Peyer's patch (tissue), 4 donors: Measurements from ENCODE around the gene PSMG4. TPM values are rescaled to one million over a fixed set of nuclear protein-coding genes. Genes with fewer than 3 reads are reported as not detected.

Experiments used
- DNase-seq, 3 donors: peaks; one replicate each; pipeline ENCODE4 v3.0.0-alpha.2; 2017 to 2019
- H3K27ac ChIP-seq, 4 donors: fragments of 200-600 bp; sonication (generic); one replicate each; pipeline ENCODE4 v1.5.1; 2016 to 2019
- H3K27me3 ChIP-seq, 2 donors: fragments of 200-600 bp; sonication (generic); one replicate each; pipeline ENCODE4 v1.5.1; 2019
- H3K36me3 ChIP-seq, 3 donors: fragments of 200-600 bp; sonication (generic); one replicate each; pipeline ENCODE4 v1.5.1; 2016 to 2019
- H3K4me1 ChIP-seq, 4 donors: fragments of 200-600 bp; sonication (generic); one replicate each; pipeline ENCODE4 v1.5.1; 2016 to 2019
- H3K4me3 ChIP-seq, 4 donors: fragments of 200-600 bp; sonication (generic); 1 replicate in 3 of 4; 2 replicates in 1 of 4; pipeline ENCODE4 v1.5.1; 2016 to 2019; ENCODE audit warnings: mild to moderate bottlenecking in 1 of 4
- H3K9me3 ChIP-seq, 4 donors: fragments of 200-600 bp; sonication (generic); one replicate each; pipeline ENCODE4 v1.5.1; 2016 to 2019; ENCODE audit warnings: mild to moderate bottlenecking in 1 of 4
- POLR2A ChIP-seq, 2 donors: fragments of 450-650 bp; IDR thresholded peaks; one replicate each; pipeline ENCODE4 v1.5.1; 2017; ENCODE audit warnings: antibody characterized with exemption in 2 of 2, mild to moderate bottlenecking in 2 of 2, moderate library complexity in 2 of 2
- total RNA-seq, 4 donors: library from RNA; depleted of rRNA; stranded (reverse); fragments of >200 nt; gene quantifications; one replicate each; pipeline ENCODE4 v1.1.0, GENCODE V29; 2016
- TF ChIP-seq, protein P1 (sequence below), 6 experiments: fragments of 450-650 bp in 4 of 6; fragments of 200-600 bp in 2 of 6; sonication (generic) in 1 of 6; IDR thresholded peaks; one replicate each; pipeline ENCODE4 v1.5.1; 2017 to 2019; ENCODE audit warnings: antibody characterized with exemption in 6 of 6, mild to moderate bottlenecking in 3 of 6, moderate library complexity in 1 of 6

The PSMG4 gene
- total RNA-seq, 4 donors from 2014 or later, result 6.6 to 16.8 (median 15.9) TPM

DNA sequence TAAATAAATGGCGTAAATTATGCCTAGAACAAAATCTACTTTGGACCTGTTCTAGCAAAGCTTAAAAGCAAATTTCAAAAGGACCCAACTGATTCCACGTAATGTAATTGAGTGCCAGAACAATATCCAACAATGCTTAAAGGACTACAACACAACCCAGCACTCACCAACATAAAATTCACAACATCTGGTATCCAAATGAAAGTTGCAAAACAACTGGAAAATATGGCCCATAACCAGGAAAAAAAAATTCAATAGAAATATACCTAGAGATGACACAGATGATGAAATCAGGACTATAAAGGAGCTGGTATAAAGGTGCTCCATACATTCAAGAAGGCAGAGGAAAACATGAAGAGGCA is 45.4 kb upstream of the PSMG4 start:
- H3K4me1 ChIP-seq, result peaks cover 0 to 4% (median 0%) of the 10 kb centered on the region in 4 donors
- no peak for DNase-seq
- H3K9me3 ChIP-seq, result no peaks in the 10 kb centered on the region
- no peak overlapping the region for H3K27ac ChIP-seq
- H3K4me3 ChIP-seq, result no peak overlapping the region
- no peaks in the 10 kb centered on the region for H3K27me3 ChIP-seq
- no peak for TF ChIP-seq POLR2A (IDR thresholded peaks at IDR 0.05)
- TF ChIP-seq, protein P1, sequence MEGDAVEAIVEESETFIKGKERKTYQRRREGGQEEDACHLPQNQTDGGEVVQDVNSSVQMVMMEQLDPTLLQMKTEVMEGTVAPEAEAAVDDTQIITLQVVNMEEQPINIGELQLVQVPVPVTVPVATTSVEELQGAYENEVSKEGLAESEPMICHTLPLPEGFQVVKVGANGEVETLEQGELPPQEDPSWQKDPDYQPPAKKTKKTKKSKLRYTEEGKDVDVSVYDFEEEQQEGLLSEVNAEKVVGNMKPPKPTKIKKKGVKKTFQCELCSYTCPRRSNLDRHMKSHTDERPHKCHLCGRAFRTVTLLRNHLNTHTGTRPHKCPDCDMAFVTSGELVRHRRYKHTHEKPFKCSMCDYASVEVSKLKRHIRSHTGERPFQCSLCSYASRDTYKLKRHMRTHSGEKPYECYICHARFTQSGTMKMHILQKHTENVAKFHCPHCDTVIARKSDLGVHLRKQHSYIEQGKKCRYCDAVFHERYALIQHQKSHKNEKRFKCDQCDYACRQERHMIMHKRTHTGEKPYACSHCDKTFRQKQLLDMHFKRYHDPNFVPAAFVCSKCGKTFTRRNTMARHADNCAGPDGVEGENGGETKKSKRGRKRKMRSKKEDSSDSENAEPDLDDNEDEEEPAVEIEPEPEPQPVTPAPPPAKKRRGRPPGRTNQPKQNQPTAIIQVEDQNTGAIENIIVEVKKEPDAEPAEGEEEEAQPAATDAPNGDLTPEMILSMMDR (IDR thresholded peaks at IDR 0.05), result no peak
- no peaks in the 10 kb centered on the region for H3K36me3 ChIP-seq

GRCh38 chr6:3214898-3215297 is 43.8 kb upstream of the PSMG4 start:
- TF ChIP-seq POLR2A (IDR thresholded peaks at IDR 0.05), result no peak
- TF ChIP-seq, protein P1 (IDR thresholded peaks at IDR 0.05), result no peak
- no peaks in the 10 kb centered on the region for H3K9me3 ChIP-seq
- no peak for DNase-seq
- H3K36me3 ChIP-seq, result no peaks in the 10 kb centered on the region
- no peaks in the 10 kb centered on the region for H3K27me3 ChIP-seq
- no peak overlapping the region for H3K27ac ChIP-seq
- no peaks in the 10 kb centered on the region for H3K4me1 ChIP-seq
- H3K4me3 ChIP-seq, result no peak overlapping the region

DNA sequence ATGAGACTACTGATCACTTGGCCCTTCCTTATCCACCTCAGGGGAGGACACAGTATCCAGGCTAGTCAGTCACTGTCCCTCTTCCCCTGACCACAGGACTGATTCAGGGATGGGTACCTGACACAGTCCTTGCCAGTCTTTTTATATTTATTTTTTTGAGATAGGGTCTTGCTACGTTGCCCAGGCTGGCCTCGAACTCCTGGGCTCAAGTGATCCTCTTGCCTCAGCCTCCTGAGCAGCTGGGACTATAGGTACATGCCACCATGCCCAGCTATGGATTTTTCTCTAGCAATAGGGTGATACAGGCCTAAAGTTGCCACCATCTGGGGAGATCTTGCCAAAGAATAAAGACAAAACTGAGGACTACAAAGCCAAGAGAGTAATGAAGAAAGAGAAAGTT is 41.5 kb upstream of the PSMG4 start:
- H3K4me3 ChIP-seq, result no peak overlapping the region
- no peaks in the 10 kb centered on the region for H3K27me3 ChIP-seq
- no peak for TF ChIP-seq POLR2A (IDR thresholded peaks at IDR 0.05)
- TF ChIP-seq, protein P1 (IDR thresholded peaks at IDR 0.05), result no peak
- no peaks in the 10 kb centered on the region for H3K9me3 ChIP-seq
- H3K27ac ChIP-seq, result no peak overlapping the region
- DNase-seq, result no peak
- H3K36me3 ChIP-seq, result no peaks in the 10 kb centered on the region
- no peaks in the 10 kb centered on the region for H3K4me1 ChIP-seq

DNA sequence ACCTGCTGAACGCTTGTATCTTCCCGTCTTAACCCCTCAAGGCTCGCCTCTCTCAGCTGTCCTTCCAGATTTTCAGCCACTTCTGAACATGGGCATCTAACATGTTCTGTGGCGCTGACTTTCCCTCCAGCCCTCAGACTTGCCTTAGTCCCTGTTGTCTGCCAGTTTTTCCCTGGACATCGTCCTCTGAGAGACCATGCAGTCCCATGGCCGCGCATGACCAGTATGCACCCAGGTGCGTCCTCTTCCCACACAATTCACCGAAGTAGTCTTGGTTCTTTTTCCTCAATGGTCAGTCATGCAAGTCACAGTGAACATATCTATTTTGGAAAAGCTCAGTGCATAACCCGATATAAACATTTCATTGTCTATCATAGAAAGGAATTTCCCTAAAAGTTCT is 40.5 kb upstream of the PSMG4 start:
- H3K36me3 ChIP-seq, result no peaks in the 10 kb centered on the region
- H3K4me1 ChIP-seq, result no peaks in the 10 kb centered on the region
- no peaks in the 10 kb centered on the region for H3K9me3 ChIP-seq
- DNase-seq, result no peak
- TF ChIP-seq, protein P1 (IDR thresholded peaks at IDR 0.05), result no peak
- no peak for TF ChIP-seq POLR2A (IDR thresholded peaks at IDR 0.05)
- H3K4me3 ChIP-seq, result no peak overlapping the region
- H3K27me3 ChIP-seq, result no peaks in the 10 kb centered on the region
- H3K27ac ChIP-seq, result no peak overlapping the region

- no peaks in the 10 kb centered on the region for H3K9me3 ChIP-seq
- H3K4me1 ChIP-seq, result no peaks in the 10 kb centered on the region
- H3K27ac ChIP-seq, result no peak overlapping the region
- no peaks in the 10 kb centered on the region for H3K36me3 ChIP-seq
- TF ChIP-seq POLR2A (IDR thresholded peaks at IDR 0.05), result no peak
- TF ChIP-seq, protein P1 (IDR thresholded peaks at IDR 0.05), result no peak
- no peak for DNase-seq
- no peak overlapping the region for H3K4me3 ChIP-seq
- no peaks in the 10 kb centered on the region for H3K27me3 ChIP-seq
Measured at GRCh38 chr6:3220366-3220765, 38.4 kb upstream of the PSMG4 start.

GRCh38 chr6:3221578-3221977 is 37.2 kb upstream of the PSMG4 start:
- Histone ChIP-seq H3K4me1 (peaks cover 0 to 1% (median under 1%) of the 10 kb centered on the region in 4 donors), H3K36me3 (no peaks in the 10 kb centered on the region), H3K4me3 (no peak overlapping the region), H3K27me3 (no peaks in the 10 kb centered on the region), H3K9me3 (no peaks in the 10 kb centered on the region), H3K27ac (no peak overlapping the region)
- TF ChIP-seq POLR2A (IDR thresholded peaks at IDR 0.05), result no peak
- TF ChIP-seq, protein P1 (IDR thresholded peaks at IDR 0.05), result no peak
- DNase-seq, result no peak
